NK-92 (cell line): ENCODE measurements around the gene POLN.

Experiments used
- DNase-seq: peaks from one replicate; lab custom pipeline; 2025; ENCODE audit not compliant: unreplicated experiment; lab: John Stamatoyannopoulos, UW

The POLN gene

DNA sequence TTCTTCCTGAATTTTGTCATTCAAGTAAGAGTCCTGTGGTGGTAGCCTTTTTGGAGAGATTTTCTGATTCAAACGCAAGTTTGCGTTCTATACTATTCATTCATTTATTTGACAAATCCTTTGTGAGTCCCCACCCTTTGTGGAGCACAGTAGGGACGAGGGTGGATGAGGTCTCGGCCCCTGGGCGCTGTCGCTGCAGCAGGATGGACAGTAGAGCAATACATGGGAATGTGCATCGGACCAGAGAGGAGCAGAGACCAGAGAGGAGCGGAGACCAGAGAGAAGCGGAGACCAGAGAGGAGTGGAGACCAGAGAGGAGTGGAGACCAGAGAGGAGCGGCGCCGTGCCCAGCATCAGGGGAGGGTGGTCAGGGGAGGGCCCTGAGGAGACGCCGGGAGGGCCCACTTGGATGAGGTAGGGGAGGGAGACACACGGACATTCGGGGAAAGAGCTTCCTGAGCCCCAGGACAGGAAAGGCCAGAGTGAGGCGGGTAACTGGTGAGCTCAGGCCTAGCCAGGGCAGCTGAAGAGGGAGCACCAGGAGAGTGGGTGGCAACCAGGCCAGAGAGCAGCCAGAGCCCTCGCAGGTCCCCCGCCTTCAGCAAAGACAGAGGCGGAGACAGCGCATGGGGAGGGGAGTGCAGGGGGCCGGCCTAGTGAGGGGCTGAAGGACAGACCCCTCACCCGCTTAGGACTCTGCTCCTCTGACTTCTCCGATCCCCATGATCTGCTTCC lies 115.4 kb downstream of the POLN start:
- DNase-seq: no peak

DNA sequence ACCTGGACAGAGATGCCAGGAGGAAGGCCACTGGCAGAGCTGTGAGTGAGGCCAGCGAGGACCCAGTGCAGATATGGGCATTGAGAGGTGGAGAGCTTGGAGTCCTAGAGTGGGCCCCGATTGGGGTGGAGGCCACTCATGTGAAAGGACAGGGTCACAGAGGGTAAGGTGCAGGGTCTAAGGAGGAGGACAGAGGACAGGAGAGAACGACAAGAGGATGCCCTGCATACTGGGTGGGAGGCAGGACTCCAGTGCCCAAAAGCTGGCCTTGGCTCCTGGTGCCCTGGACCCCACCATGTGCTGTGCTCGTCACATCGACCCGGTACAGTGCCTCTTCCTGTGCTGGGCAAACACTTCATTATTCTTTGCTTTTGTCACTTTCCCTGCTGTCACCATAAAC lies 116.1 kb downstream of the POLN start:
- no peak for DNase-seq

DNA sequence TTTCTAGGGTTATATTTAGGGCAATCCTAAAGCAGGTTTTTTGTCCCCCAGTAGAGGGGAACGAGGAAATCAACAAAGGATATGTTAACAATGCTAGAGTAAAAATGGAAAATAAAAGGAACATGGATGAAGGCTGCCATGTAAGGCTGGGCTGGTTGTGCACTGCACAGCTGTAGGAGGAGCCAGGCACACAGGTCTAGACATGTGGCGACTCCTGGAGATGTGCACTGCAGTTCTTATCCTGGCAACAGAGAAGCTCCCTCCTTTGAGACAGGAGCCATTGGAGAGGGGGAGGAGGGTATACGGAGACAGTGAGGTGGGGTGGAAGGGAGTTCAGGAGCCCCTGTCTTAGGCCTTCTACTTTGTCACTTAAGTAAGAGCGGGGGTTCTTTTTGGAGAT lies 116.9 kb downstream of the POLN start:
- DNase-seq: no peak

DNA sequence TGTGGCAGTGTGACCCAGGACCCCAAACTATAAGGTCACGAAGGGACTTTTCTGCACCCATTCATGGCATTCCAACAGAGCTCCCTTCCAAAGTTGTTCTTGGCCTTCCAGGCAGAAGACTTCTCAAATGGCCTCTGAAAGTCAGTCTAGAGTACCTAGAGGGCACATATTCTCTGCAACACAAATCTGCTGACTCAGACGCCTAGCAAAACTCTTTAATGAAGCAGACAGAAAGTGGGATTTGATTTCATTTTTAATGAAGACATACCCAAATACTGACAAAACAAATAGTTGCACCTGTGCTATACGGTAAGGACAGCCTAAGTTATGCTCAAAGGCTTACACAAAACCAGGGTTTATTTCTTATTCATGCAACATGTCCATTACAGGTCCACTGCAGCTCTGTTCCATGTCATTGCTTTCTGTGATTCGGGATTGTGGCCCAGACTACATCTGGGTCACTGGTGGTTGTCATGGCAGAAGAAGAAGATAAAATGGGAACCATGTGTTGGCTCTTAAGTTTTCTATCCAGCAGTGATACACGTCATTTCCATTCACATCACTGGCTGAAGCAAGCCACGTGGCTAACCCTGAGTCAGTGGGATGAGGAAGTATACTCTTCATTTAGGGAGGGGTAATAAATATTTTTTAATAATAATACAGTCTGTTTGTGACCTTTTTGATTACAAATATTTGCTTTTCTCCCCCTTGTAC lies 125.1 kb downstream of the POLN start:
- DNase-seq: no peak

DNA sequence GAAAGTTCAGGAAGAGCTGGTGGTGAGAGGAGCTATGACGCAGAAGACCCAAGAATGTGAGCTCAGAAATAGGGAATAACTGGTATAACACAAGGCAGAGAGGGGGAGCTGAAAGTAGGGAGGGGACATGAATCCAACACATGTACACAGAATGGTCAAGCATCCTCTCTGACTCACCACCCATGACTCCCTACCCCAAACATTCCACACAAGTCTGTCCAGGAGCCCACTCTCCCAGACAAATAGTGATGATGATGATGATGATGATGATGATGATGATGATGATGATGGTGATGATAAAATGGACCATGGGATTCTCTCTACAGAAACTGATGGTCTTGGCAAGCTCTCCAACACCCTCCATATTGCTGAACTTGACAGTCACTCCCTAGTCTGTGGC lies 136.4 kb downstream of the POLN start:
- DNase-seq: no peak

DNA sequence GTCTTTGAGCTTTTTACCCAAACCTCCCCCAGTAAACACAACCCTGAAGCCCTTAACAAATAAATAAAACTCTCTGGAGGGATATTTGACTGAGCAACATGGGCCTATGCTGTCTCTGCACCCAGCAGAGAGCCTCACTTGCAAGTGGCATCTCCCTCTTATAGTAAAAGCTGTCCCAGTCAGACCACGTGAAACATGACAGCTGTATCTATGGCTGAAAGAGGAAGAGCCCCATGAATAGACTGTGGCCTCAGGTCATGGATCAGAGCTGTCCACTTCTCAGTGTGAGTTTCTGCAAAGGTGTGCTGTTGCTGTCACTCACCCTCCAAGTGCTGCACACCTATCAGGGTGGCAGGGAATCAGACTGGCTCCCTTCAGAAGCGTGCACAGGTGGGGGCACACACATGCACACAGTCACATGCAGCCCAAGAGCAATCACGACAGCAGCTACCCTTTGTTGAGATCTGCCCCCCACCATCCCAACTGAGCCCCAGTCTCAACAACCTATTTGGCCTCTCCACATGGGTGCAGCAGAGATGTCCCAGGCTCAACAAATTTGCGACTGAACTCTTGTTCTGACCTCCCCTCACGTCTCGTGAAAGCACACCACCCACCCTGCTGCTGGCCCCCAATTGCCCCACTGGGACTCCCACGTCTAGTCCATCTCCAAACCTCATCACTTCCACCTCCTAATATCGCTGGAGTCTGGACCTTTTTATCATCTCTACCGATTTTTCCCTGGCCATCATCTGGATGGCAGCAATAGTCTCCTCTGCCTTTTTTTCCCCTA lies 137.2 kb downstream of the POLN start:
- DNase-seq: no peak

DNA sequence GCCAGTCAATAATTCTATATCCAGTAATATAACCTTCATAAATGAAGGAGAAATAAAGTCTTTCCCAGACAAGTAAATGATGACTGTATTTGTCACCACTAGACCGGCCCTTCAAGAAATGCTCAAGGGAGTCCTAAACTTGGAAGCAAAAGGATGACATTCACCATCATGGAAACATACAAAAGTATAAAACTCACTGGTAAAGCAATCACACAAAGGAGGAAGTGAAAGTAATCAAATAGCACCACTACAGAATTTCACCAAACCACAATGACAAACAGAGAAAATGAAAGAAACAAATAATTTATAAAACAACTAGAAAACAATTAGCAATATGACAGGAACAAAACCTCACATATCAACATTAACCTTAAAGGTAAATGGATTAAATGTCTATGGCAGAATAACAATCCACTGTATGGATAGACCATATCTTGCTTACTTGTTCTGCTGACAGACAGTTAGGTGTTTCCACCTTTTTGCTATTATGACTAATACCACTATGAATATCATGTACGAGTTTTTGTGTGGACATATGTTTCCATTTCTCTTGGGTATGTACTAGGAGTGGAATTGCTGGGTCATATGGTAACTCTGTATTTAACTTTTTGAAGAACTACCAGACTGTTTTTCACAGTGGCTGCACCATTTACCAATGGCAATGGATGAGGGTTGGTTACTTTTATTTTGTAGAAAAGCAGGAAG lies 137.9 kb downstream of the POLN start:
- no peak for DNase-seq

DNA sequence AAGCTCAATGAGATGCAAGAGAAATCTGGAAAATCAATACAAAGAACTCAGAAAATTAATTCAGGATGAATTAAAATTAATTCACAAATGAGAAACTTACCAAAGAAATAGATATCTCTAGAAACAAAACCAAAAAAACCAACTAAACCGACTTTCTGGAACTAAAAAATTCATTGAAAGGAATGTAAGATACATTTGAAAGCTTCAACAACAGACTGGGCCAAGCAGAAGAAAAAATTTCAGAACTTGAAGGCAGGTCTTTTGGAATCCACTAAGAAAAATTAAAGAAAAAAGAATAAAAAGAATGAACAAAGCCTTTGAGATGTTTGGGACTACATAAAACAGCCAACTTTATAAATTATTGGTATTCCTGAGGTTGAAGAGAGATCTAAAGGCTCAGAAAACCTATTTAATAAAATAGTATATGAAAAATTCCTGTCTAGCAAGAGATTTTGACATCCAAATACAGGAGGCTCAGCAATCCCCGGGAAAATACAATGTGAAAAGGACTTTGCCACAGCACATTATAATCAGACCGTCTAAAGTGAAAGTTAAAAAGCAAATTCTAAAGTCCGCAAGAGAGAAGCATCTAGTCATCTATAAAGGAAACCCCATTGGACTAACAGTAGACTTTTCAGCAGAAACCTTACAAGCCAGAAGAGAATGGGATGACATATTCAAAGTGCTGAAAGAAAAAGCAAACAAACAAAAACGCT lies 138.6 kb downstream of the POLN start:
- no peak for DNase-seq

DNA sequence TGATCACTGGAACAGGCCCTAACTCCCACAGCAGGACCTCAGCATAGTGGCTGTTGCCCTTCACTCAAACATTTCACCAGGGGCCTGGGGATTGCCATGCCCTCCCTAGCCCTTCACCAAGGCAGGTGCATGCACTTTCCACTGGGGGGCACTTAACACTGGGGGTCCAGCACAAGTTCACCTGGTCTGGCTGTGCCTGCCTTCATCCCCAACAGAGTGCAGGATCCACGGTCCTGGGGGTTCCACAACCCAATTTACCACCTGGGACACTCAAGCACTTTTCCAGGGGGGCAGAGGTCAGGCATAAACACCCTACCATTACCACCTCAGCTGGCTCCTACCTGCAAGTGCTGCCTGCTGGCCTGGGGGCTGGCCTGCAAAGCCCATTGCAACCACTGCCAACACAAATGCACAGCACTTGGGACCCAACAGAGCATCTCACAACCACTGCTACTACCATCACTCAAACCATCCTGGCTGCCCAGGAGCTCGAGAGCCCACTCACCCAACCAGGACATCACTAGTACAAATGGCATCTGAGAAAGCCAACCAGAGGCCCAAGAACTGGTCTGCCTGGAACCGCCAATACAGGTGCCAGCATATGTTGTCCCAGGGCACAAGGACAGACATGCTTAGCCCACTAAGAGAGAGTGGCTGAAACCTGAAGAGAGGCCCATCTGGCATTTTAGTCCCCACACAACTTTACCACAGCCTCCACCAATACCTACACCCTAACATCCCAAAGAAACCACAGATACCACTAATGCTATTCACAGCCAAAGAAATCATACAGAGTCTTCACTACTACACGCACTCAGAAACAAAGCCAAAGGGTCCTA lies 139.7 kb downstream of the POLN start:
- DNase-seq: no peak

DNA sequence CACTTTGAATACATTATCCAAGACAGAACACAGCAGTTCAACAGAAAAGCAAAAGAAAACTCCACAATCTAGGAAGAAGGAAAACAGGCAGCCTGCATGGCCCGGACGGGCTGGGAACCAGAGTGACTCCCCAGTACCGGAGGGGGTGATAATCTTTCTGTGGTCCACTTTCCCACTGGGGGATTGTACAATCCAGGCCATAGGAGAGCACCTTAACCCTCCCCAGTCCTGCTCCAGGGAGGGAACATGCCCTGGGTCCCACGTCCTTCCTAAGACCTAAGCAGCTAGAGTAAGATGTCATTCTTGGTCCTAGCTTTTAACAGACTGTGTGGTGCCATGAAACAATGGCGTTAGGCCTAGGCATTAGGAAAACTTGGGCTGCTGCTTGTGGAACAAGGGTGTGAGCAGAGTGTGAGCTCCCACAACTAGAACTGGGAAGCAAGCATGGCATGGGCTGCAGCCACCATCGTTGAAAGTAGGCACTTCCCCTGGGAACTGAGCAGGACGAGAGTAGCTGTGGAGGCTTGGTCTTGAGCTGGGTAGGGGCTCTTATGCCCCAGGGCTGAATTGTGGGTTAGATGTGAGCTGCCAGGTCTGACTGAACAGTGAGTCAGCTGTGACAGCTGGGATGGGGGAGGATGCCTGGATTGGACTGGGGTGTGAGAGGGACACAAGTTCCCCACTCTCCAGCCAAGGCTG lies 140.4 kb downstream of the POLN start:
- no peak for DNase-seq

DNA sequence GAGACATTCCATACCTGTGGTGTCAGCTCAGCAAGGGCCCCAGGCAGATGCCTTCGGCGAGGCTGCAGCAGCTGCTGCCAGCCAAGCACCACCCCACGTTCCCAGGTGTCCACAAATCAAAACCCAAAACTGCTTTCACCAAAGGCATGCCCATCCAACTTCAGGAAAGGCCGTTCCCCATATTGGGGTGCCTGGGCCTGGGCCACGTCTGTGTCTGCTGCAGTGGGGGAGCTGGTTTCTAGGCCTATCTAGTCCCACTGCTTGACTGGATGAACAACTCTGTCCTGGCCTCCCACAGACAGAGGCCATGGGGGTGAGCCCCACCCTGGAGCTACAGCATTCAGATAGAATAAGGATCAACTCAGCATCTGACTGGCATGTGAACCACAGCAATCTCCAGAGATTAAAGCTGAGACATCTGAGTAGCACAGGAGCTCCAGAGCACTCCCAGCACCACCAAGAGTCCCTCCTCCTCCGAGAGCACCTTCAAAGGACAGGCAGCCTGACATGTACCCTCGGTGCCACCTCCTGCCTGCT lies 145.8 kb downstream of the POLN start:
- no peak for DNase-seq

DNA sequence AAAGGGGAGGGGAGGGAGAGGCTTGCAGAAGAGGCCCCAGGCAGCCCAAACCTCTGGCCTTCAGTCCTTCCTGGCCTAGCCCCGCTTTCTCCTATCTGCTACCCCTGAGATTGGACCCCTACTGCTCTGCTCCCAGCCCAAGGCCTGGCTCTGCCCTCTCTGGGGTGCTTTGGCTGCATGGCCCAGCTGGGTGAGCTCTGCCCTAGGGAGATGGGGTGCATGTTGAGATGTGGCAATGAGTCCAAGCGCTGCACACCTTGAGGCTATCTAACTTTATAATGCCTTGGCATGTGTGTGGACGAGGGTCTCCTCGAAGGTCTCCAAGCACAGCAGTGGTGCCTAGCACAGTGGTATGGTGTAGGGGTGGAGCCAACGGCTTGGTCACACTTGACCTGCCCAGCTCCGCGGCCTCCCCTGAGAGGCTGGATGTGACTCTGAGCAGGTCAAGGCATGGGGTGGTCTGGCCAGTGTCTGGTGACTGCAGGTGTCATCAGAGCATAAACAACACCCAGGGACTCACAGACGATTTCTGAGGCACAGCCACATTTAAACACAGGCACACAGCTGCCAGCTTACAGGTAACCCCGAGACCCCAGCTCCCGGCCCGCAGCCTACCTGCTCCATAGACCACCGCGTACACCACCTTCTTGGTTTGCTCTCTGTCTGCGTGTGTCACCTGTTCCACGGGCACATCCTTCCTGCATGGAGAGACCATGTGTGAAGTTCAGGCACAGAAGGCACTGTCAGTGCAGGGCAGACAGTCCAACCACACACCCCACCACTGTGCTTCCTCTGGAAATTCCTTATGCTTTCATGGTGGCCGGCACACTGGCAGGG lies 146.5 kb downstream of the POLN start:
- no peak for DNase-seq

DNA sequence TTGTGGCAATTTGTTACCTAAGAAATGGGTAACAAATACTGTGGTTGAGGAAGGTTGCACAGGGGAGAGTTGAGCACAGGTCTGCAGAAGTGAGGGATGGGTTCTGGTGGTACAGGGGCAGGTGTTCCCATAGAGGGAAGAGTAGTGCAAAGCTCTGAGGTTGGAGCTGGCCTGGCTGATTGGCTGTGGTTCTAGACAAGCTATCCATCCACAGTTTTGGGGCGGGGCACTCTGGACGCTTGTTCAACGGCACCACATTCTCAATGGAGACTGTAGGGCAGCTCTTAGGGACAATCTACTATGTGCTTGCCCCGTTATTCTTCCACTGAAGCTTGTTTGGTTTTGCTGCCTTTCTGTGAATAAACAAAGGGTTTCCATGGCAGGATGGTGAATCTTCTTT lies 147.4 kb downstream of the POLN start:
- DNase-seq: no peak

DNA sequence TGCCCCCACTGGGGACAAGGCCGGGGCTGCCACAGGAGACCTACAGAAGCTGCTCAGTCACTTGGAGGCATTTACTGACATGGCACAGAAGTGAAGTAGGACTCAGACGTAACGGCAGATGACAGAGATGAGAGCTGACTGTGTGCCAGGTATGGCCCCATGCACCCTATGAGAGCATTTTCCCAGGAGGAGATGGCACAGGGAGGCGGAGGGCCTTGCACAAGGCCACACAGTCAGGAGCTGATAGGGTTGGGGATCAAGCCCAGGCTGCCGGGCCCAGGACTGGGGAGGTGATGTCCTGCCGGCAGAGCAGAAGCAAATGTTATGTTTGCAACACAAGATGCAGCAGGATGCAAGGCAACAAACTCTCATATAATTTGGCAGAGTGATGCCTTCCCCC lies 148.7 kb downstream of the POLN start:
- no peak for DNase-seq

DNA sequence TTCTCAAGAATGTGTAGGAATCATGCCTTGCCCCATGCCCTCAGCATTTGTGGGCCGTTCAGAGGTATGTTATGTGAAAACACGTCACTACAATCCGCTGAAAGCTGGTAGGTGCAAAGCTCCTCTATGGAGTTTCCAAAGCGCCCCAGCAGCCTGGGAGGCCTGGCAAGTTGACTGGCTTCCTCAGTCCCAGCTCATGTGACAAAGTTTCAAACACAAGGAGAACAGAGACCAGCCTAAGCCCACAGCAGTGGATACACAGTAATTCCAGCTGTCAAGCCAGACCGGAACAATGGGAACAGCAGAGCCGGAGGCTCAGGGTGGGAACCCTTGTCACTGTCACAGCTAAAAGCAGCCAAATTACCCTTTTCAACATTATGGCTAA lies 149.3 kb downstream of the POLN start:
- DNase-seq: no peak

DNA sequence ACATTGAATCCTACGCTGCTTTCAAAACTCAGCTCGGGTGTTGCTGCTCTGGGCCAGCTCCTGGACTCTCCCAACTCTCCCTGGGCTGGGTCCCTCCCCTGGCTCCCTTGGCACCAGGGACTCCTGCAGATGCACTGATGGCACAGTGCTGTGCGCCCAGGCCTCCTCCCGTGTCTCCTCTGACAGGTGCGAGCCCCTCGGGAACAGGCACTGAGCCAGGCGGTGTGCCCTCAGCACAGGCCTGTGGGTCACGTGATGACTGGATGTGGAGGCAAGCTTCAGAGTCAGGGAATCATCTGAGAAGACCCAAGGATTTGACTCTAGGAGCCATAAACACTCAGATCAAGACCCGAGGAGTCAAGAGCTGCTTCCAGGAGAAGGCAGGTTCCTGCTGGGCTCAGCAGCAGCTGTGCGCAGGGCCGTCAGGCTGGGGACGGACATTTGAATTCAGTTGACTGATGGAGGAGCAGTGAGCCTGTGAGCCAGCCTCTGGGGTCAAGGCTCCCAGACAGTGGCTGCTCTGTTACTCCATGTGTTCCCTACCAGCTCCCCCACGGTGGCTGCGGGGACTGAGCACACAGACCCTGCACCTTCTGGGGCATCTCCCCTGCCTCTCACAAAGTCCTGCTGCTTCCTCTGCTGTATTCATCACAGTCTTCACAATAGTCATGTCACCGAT lies 149.8 kb downstream of the POLN start:
- no peak for DNase-seq

DNA sequence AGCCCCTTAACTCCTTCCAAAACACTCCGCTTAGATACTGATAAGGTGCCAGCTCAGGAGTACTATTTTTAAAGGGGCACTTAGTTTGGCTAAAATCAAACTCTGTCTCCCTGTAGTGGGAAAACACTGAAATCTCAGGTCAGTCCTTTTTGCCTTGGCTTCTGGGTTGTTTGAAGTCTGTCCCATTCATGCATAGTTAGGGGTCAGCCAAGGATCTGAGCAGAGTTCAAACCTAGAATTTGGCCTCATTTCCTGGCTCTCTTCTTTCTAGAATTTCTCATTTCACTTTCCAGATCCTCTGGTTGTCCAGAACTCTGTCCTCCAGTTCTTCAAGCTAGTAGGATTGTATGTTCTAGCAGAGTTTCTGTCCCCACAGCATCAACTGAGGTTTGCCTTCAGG lies 151.3 kb downstream of the POLN start:
- no peak for DNase-seq

DNA sequence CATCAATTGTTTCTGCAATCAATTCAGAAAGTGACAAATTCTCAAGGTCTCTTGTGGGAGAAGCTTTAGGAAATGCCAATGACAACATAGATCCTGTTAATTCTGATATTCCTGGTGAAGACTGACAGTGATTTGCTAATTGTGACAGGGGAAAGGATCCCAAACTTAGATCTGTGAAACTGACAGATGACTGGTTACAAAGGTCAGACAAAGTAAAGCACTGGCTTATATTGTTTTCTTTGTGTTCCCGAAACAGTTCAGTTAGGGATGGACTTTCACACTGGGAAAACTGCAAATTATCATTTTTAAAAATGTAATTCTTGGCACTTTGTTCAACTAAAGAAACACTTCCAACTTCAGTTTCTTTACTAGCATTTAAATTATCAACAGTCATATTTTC lies 152.7 kb downstream of the POLN start:
- no peak for DNase-seq
